MCF 10A (cell line): ENCODE results near the gene DUSP2. TPM values are rescaled to one million over a fixed set of nuclear protein-coding genes. Genes with fewer than 3 reads are reported as not detected.

Experiments
- BruUV-seq: library from RNA; stranded (reverse); fragments of 400-500 nt; replicated peaks from 2 replicates; lab custom pipeline; 2021; lab: Mats Ljungman, UMichigan
- CTCF ChIA-PET: fragments of 300-600 bp; sonication (Branson Sonifier 250); formaldehyde crosslinking; extraction: SDS; loops from one replicate; lab custom pipeline; 2021; ENCODE audit warnings: antibody characterized with exemption, inconsistent platforms; lab: Yijun Ruan, JAX
- POLR2A ChIA-PET: fragments of 300-600, 350-650 bp; sonication (Branson Sonifier 250); formaldehyde crosslinking; extraction: SDS; loops from one replicate; lab custom pipeline; 2020; ENCODE audit warnings: antibody characterized with exemption, inconsistent platforms; lab: Yijun Ruan, JAX
- DNase-seq: peaks from one replicate; pipeline ENCODE4 v3.0.0-alpha.2; 2018; ENCODE audit not compliant: unreplicated experiment
- H3K27ac Mint-ChIP-seq: one replicate; pipeline ENCODE4 v1.8.0; 2022; ENCODE audit warnings: mild to moderate bottlenecking, low read depth, mixed read lengths; ENCODE audit not compliant: unreplicated experiment
- H3K27me3 Mint-ChIP-seq: one replicate; pipeline ENCODE4 v1.8.0; 2022; ENCODE audit warnings: mixed read lengths; ENCODE audit not compliant: insufficient read depth, unreplicated experiment
- H3K36me3 Mint-ChIP-seq: one replicate; pipeline ENCODE4 v1.8.0; 2022; ENCODE audit warnings: mild to moderate bottlenecking, moderate library complexity, mixed read lengths; ENCODE audit not compliant: insufficient read depth, unreplicated experiment
- H3K4me1 Mint-ChIP-seq: one replicate; pipeline ENCODE4 v1.8.0; 2022; ENCODE audit warnings: mixed read lengths; ENCODE audit not compliant: insufficient read depth, unreplicated experiment
- H3K4me3 Mint-ChIP-seq: one replicate; pipeline ENCODE4 v1.8.0; 2022; ENCODE audit warnings: mild to moderate bottlenecking, moderate library complexity, mixed read lengths; ENCODE audit not compliant: unreplicated experiment
- H3K9me3 Mint-ChIP-seq: one replicate; pipeline ENCODE4 v1.8.0; 2022; ENCODE audit warnings: mixed read lengths; ENCODE audit not compliant: unreplicated experiment
- intact Hi-C: fragments of 100-400 bp; cut with micrococcal nuclease; formaldehyde crosslinking; loops from 2 replicates; pipeline ENCODE4 v1.14.1; 2022
- total RNA-seq: library from RNA; stranded (reverse); gene quantifications from 2 replicates; pipeline ENCODE4 v1.2.3, GENCODE V29; 2022
- TF ChIP-seq, protein P1 (sequence below): fragments of 200-600 bp; IDR thresholded peaks from one replicate; pipeline ENCODE4 v1.8.0; 2022; ENCODE audit warnings: antibody characterized with exemption, mild to moderate bottlenecking; ENCODE audit not compliant: unreplicated experiment

The DUSP2 gene
- total RNA-seq, 1 experiment from 2014 or later: 3.3 TPM

GRCh38 chr2:96181529-96181928 is 36.3 kb upstream of the DUSP2 start:
- BruUV-seq: no TSS peak
- TF ChIP-seq, protein P1, sequence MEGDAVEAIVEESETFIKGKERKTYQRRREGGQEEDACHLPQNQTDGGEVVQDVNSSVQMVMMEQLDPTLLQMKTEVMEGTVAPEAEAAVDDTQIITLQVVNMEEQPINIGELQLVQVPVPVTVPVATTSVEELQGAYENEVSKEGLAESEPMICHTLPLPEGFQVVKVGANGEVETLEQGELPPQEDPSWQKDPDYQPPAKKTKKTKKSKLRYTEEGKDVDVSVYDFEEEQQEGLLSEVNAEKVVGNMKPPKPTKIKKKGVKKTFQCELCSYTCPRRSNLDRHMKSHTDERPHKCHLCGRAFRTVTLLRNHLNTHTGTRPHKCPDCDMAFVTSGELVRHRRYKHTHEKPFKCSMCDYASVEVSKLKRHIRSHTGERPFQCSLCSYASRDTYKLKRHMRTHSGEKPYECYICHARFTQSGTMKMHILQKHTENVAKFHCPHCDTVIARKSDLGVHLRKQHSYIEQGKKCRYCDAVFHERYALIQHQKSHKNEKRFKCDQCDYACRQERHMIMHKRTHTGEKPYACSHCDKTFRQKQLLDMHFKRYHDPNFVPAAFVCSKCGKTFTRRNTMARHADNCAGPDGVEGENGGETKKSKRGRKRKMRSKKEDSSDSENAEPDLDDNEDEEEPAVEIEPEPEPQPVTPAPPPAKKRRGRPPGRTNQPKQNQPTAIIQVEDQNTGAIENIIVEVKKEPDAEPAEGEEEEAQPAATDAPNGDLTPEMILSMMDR: no peak
- intact Hi-C loops: no loop called here
- peaks cover 7% of the 10 kb centered on the region for H3K9me3 Mint-ChIP-seq
- ChIA-PET POLR2A (interaction anchor here (1.2 kb wide), 1 partner anchor 188 kb away, joined by 3 read pairs; no protein-coding TSS in a partner anchor), CTCF (interaction anchor here (0.6 to 2.2 kb wide), 3 partner anchors 8 to 159 kb away, joined by 3 to 10 read pairs (median 4); no protein-coding TSS in a partner anchor)
- H3K4me3 Mint-ChIP-seq: no peak overlapping the region
- DNase-seq: no peak
- H3K27me3 Mint-ChIP-seq: no peaks in the 10 kb centered on the region
- peaks cover 30% of the 10 kb centered on the region for H3K36me3 Mint-ChIP-seq
- H3K27ac Mint-ChIP-seq: no peak overlapping the region
- peaks cover 5% of the 10 kb centered on the region for H3K4me1 Mint-ChIP-seq

- H3K4me3 Mint-ChIP-seq: no peak overlapping the region
- no peak overlapping the region for H3K27ac Mint-ChIP-seq
- peaks cover 5% of the 10 kb centered on the region for H3K4me1 Mint-ChIP-seq
- no peaks in the 10 kb centered on the region for H3K27me3 Mint-ChIP-seq
- ChIA-PET POLR2A (interaction anchor here (1.2 kb wide), 1 partner anchor 187 kb away, joined by 3 read pairs; no protein-coding TSS in a partner anchor), CTCF (interaction anchor here (0.6 to 1.3 kb wide), 4 partner anchors 9 to 331 kb away, joined by 3 to 4 read pairs (median 3); partner anchors contain the start of gene DUSP2)
- TF ChIP-seq, protein P1: no peak
- H3K36me3 Mint-ChIP-seq: peaks cover 20% of the 10 kb centered on the region
- peaks cover 7% of the 10 kb centered on the region for H3K9me3 Mint-ChIP-seq
- no peak for DNase-seq
- intact Hi-C loops: no loop called here
- no TSS peak for BruUV-seq
These were observed 35.3 kb upstream of the DUSP2 start for GRCh38 chr2:96180521-96180920.

DNA sequence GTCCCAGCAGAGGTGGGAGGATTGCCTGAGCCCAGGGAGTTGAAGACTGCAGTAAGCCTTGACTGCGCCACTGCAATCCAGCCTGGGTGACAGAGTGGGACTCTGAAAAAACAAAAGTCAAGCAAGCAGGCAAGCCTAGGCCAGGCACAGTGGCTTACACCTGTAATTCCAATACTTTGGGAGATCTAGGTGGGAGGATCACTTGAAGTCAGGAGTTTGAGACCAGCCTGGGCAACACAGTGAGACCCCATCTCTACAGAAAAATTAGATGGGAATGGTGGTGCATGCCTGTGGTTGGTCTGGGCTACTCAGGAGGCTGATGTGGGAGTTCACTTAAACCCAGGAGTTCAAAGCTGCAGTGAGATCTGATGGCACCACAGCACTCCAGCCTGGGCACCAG is 34.8 kb upstream of the DUSP2 start:
- H3K4me1 Mint-ChIP-seq: peaks cover 5% of the 10 kb centered on the region
- no TSS peak for BruUV-seq
- ChIA-PET POLR2A (no interaction called here), CTCF (interaction anchor here (0.7 to 1.3 kb wide), 3 partner anchors 8 to 332 kb away, joined by 3 to 4 read pairs (median 3); no protein-coding TSS in a partner anchor)
- no peaks in the 10 kb centered on the region for H3K27me3 Mint-ChIP-seq
- DNase-seq: no peak
- H3K9me3 Mint-ChIP-seq: peaks cover 7% of the 10 kb centered on the region
- H3K27ac Mint-ChIP-seq: no peak overlapping the region
- TF ChIP-seq, protein P1: no peak
- intact Hi-C loops: no loop called here
- peaks cover 15% of the 10 kb centered on the region for H3K36me3 Mint-ChIP-seq
- H3K4me3 Mint-ChIP-seq: no peak overlapping the region

DNA sequence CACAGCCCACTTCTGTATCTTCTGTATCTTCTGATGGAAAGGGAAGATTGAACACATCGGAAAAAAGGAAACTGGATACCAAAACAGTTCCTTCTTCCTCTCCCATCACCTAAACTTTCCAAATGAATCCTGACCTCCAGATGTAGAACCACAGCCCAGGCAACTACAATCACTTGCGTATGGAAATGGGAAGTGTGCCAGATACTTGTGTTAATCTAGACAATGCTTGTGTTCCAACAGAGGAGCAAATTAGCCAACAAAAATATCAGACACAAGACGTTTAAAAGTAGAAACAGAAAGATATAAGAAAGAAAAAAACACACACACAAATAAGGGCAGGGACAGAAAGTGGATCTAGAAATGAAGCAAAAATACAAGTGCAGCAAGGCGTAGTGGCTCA is 31.4 kb upstream of the DUSP2 start:
- no peaks in the 10 kb centered on the region for H3K4me1 Mint-ChIP-seq
- ChIA-PET CTCF (interaction anchor here (0.7 to 5.6 kb wide), 5 partner anchors 13 to 562 kb away, joined by 3 to 54 read pairs (median 37); no protein-coding TSS in a partner anchor), POLR2A (no interaction called here)
- no peaks in the 10 kb centered on the region for H3K27me3 Mint-ChIP-seq
- peaks cover under 1% of the 10 kb centered on the region for H3K9me3 Mint-ChIP-seq
- no peak overlapping the region for H3K27ac Mint-ChIP-seq
- TF ChIP-seq, protein P1: no peak
- no TSS peak for BruUV-seq
- intact Hi-C loops: loop anchor here (10.0 kb wide), 1 partner anchor 152 kb away; no protein-coding TSS in a partner anchor
- DNase-seq: no peak
- H3K4me3 Mint-ChIP-seq: no peak overlapping the region
- H3K36me3 Mint-ChIP-seq: no peaks in the 10 kb centered on the region
